ENCODE data around the gene COG5.

Gene COG5

GRCh38 chr7:107187774-107188173, 375.9 kb downstream of the COG5 start:
- no peak for DNase-seq (ENCODE audit: low read depth)
- TF ChIP-seq CTCF (IDR thresholded peaks at IDR 0.05; ENCODE audit: control insufficient read depth, extremely low read depth, insufficient read depth) = no peak
- H3K4me3 ChIP-seq (ENCODE audit: low read depth, low read length) = no peak overlapping the region

GRCh38 chr7:107186240-107186639, 377.5 kb downstream of the COG5 start:
- TF ChIP-seq CTCF (IDR thresholded peaks at IDR 0.05; ENCODE audit: control insufficient read depth, extremely low read depth, insufficient read depth) = no peak
- no peak for DNase-seq (ENCODE audit: low read depth)
- H3K4me3 ChIP-seq (ENCODE audit: low read depth, low read length) = no peak overlapping the region

- no peak for DNase-seq (ENCODE audit: low read depth)
- no peak overlapping the region for H3K4me3 ChIP-seq (ENCODE audit: low read depth, low read length)
- no peak for TF ChIP-seq CTCF (IDR thresholded peaks at IDR 0.05; ENCODE audit: control insufficient read depth, extremely low read depth, insufficient read depth)
Measured at GRCh38 chr7:107185716-107186115, 378.0 kb downstream of the COG5 start.

- DNase-seq (ENCODE audit: low read depth) = no peak
- no peak for TF ChIP-seq CTCF (IDR thresholded peaks at IDR 0.05; ENCODE audit: control insufficient read depth, extremely low read depth, insufficient read depth)
- H3K4me3 ChIP-seq (ENCODE audit: low read depth, low read length) = no peak overlapping the region
Measured at GRCh38 chr7:107181172-107181571, 382.5 kb downstream of the COG5 start.

GRCh38 chr7:107180378-107180777, 383.3 kb downstream of the COG5 start:
- DNase-seq (ENCODE audit: low read depth) = no peak
- no peak for TF ChIP-seq CTCF (IDR thresholded peaks at IDR 0.05; ENCODE audit: control insufficient read depth, extremely low read depth, insufficient read depth)
- no peak overlapping the region for H3K4me3 ChIP-seq (ENCODE audit: low read depth, low read length)

- no peak overlapping the region for H3K4me3 ChIP-seq (ENCODE audit: low read depth, low read length)
- no peak for DNase-seq (ENCODE audit: low read depth)
- no peak for TF ChIP-seq CTCF (IDR thresholded peaks at IDR 0.05; ENCODE audit: control insufficient read depth, extremely low read depth, insufficient read depth)
Measured at GRCh38 chr7:107179326-107180164, 384.2 kb downstream of the COG5 start.
